Astrocyte of the hippocampus (primary cell): ENCODE data around the gene CDH12.
A peak's percentile ranks its signal among the peaks of the same experiment; 100 is the strongest.

Experiments used
- DNase-seq: peaks from one replicate; pipeline ENCODE4 v3.0.0; 2011; ENCODE audit warnings: low read depth, low spot score

CDH12 gene

DNA sequence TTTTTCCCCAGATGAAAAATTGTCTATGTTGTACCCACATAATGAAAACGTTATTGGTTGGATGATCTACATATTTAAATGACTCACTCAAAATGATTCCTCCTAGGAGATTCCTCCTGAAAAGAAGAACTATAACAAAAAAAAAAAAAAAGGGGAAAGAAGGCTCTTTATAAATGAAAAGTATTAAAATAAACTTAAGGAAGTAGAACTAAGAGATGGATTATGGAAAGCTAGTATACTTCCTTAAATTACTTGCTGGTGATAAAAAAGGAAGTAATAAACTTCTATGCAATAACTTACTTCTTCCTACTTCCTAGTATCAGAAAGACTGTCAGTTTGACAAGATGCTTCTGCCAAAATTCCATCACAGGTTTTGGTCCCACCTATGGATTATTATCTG lies 1087.7 kb downstream of the CDH12 start:
- no peak for DNase-seq

GRCh38 chr5:21739096-21739495 lies 1114.0 kb downstream of the CDH12 start:
- no peak for DNase-seq

- no peak for DNase-seq
Observed at GRCh38 chr5:21723500-21723899, 1129.6 kb downstream of the CDH12 start.

DNA sequence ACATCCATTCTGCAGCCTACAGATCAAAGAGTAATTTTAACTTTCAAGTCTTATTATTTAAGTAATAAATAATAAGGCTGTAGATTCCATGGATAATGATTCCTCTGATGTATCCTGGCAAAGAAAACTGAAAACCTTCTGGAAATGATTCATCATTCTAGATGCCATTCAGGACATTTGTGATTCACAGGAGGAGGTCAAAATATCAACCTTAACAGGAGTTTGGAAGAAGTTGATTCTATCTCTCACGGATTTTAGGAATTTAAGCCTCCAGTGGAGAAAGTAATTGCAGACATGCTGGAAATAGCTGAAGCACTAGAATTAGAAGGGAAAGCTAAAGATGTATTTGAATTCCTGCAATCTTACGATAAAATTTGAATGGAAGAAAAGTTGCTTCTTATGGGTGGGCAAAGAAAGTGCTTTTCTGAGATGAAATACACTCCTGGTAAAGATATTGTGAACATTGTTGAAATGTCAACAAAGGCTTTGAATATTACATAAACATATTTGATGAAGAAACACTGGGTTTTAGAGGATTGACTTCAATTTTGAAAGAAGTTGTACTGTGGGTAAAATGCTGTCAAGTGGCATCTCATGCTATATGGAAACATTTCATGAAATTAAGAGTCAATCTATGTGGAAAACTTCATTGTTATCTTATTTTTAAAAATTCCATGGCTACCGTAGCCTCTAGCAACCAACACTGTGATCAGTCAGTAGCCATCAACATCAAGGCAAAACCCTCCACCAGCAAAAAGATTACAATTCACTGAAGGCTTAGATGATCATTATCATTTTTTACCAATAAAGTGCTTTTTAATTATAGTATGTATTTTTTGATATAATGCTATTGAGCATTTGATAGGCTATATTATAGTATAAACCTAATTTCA lies 1141.0 kb downstream of the CDH12 start:
- no peak for DNase-seq

- no peak for DNase-seq
Observed at GRCh38 chr5:21709770-21710169, 1143.4 kb downstream of the CDH12 start.

GRCh38 chr5:21704974-21705668 lies 1148.0 kb downstream of the CDH12 start:
- no peak for DNase-seq

GRCh38 chr5:21701317-21701716 lies 1151.8 kb downstream of the CDH12 start:
- DNase-seq, result peak; percentile 18
